Effector memory CD4-positive, alpha-beta T cell (primary cell): ENCODE data around the gene DHRS11.

Experiments used
- DNase-seq, 3 donors: peaks; one replicate each; pipeline ENCODE4 v3.0.0-alpha.2; 2020
- H3K27ac ChIP-seq: 2 replicates; pipeline ENCODE4 v1.7.0; 2013; ENCODE audit warnings: mild to moderate bottlenecking, low read length, moderate library complexity; ENCODE audit not compliant: insufficient read depth, poor library complexity, severe bottlenecking
- H3K27me3 ChIP-seq: replicated peaks from 2 replicates; pipeline ENCODE4 v1.7.0; 2013; ENCODE audit warnings: mild to moderate bottlenecking, low read length; ENCODE audit not compliant: insufficient read depth, control insufficient read depth, poor library complexity, severe bottlenecking
- H3K36me3 ChIP-seq: 2 replicates; pipeline ENCODE4 v1.7.0; 2013; ENCODE audit warnings: mild to moderate bottlenecking, low read length, moderate library complexity; ENCODE audit not compliant: control insufficient read depth, insufficient read depth
- H3K4me1 ChIP-seq: 2 replicates; pipeline ENCODE4 v1.7.0; 2013; ENCODE audit warnings: low read length, mild to moderate bottlenecking; ENCODE audit not compliant: control insufficient read depth, insufficient read depth, poor library complexity, severe bottlenecking
- H3K4me3 ChIP-seq: 2 replicates; pipeline ENCODE4 v1.7.0; 2013; ENCODE audit warnings: low read length, low read depth, mild to moderate bottlenecking; ENCODE audit not compliant: insufficient read depth, poor library complexity, severe bottlenecking
- H3K9me3 ChIP-seq: 2 replicates; pipeline ENCODE4 v1.7.0; 2013; ENCODE audit warnings: mild to moderate bottlenecking, low read length, moderate library complexity; ENCODE audit not compliant: control insufficient read depth

The DHRS11 gene

GRCh38 chr17:36612323-36612722, 20.6 kb downstream of the DHRS11 start:
- no peaks in the 10 kb centered on the region for H3K36me3 ChIP-seq
- no peak overlapping the region for H3K4me3 ChIP-seq
- no peaks in the 10 kb centered on the region for H3K9me3 ChIP-seq
- H3K4me1 ChIP-seq, result no peaks in the 10 kb centered on the region
- no peaks in the 10 kb centered on the region for H3K27me3 ChIP-seq
- no peak overlapping the region for H3K27ac ChIP-seq
- DNase-seq, result no peak

DNA sequence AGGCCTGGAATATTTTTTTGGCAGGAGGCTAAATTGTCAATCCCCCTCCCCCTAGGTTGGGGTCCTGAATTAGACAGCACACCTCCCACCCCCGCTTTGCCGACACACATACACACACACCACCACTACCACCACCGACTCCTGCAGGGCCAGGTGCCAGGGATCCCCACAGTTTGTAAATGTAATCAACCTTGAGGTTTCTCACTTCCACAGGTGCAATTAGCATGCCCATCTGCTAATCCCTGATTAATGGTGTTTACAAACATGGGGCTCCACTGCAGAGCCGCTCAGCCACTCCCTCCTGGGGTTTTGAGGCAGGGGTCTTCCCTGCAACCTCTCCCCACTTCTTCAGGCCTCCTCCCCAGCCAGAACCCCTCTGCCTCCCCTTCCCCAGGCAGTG, 21.5 kb downstream of the DHRS11 start:
- Histone ChIP-seq H3K36me3 (no peaks in the 10 kb centered on the region), H3K27me3 (no peaks in the 10 kb centered on the region), H3K4me1 (no peaks in the 10 kb centered on the region), H3K4me3 (no peak overlapping the region), H3K27ac (no peak overlapping the region), H3K9me3 (no peaks in the 10 kb centered on the region)
- no peak for DNase-seq

- Histone ChIP-seq H3K36me3 (no peaks in the 10 kb centered on the region), H3K4me1 (no peaks in the 10 kb centered on the region), H3K27me3 (no peaks in the 10 kb centered on the region), H3K9me3 (no peaks in the 10 kb centered on the region), H3K27ac (no peak overlapping the region), H3K4me3 (no peak overlapping the region)
- no peak for DNase-seq
Observed at GRCh38 chr17:36614081-36614480, 22.4 kb downstream of the DHRS11 start.

- Histone ChIP-seq H3K9me3 (no peaks in the 10 kb centered on the region), H3K36me3 (no peaks in the 10 kb centered on the region)
- DNase-seq, result no peak
Observed at GRCh38 chr17:36614933-36615332, 23.3 kb downstream of the DHRS11 start.

GRCh38 chr17:36616061-36617029, 24.7 kb downstream of the DHRS11 start:
- H3K36me3 ChIP-seq, result no peaks in the 10 kb centered on the region
- H3K9me3 ChIP-seq, result no peaks in the 10 kb centered on the region
- H3K4me3 ChIP-seq, result no peak overlapping the region
- no peak overlapping the region for H3K27ac ChIP-seq
- no peaks in the 10 kb centered on the region for H3K27me3 ChIP-seq
- H3K4me1 ChIP-seq, result no peaks in the 10 kb centered on the region
- no peak for DNase-seq

More at GRCh38 chr17:36614933-36615332, 23.3 kb downstream of the DHRS11 start:
- Histone ChIP-seq H3K27ac (no peak overlapping the region), H3K4me1 (no peaks in the 10 kb centered on the region), H3K27me3 (no peaks in the 10 kb centered on the region), H3K4me3 (no peak overlapping the region)

DNA sequence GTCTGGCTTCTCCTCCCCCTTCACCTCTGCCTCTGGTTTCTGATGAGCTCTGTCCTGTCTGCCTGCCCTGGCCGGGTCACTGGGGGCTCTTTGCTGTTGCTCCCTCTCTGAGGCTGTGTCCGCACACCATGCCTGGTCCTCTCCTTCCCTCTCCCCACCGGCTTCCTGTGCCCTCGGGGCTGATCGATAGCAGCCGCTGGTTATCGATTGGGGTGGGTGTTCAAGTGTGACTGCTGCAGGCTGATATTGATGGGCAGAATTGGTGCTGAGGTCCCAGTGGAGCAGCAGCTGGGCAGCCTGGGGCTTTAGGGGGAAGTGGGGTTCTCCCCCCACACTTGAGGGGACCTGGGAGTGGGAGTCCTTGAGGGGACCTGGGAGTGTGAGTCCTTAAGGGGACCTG, 26.1 kb downstream of the DHRS11 start:
- no peaks in the 10 kb centered on the region for H3K27me3 ChIP-seq
- no peak overlapping the region for H3K4me3 ChIP-seq
- no peak for DNase-seq
- no peak overlapping the region for H3K27ac ChIP-seq
- H3K36me3 ChIP-seq, result no peaks in the 10 kb centered on the region
- H3K4me1 ChIP-seq, result no peaks in the 10 kb centered on the region
- H3K9me3 ChIP-seq, result no peaks in the 10 kb centered on the region

DNA sequence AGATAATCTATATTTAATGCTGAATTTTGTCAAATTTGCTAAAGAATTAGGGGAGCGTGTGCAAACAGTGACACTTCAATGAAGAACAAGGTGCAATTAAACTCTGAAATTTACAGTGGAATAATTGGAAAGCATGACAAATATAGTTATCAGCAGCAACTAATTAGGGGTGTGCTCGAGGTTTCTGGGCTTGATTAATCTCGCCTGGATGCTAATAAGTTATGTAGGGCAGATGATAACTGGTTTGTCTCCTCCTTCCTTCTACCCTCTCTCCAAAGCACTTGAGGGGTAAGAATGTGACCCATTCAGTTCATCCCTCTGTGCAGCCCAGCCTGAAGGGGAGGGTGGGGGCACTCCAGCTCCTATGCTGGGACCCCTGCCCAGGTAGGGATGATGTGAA, 31.6 kb downstream of the DHRS11 start:
- Histone ChIP-seq H3K9me3 (no peaks in the 10 kb centered on the region), H3K4me3 (no peak overlapping the region), H3K36me3 (no peaks in the 10 kb centered on the region), H3K4me1 (no peaks in the 10 kb centered on the region), H3K27ac (no peak overlapping the region), H3K27me3 (no peaks in the 10 kb centered on the region)
- DNase-seq, result no peak

DNA sequence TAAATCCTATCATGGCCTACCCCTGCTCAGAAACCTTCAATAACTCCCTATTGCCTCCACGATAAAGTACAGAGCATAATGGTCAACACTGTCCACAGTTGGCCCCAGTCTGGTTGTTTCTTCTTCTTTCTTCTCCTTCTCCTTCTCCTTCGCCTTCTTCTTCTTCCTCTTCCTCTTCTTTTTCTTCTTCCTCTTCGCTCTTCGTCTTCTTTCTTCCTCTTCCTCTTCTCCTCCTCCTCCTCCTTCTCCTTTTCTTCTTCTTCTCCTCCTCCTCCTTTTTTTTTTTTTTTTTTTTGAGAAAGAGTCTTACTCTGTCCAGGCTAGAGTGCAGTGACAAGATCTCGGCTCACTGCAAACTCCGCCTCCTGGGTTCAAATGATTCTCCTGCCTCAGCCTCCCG, 33.5 kb downstream of the DHRS11 start:
- DNase-seq, result no peak
- H3K36me3 ChIP-seq, result no peaks in the 10 kb centered on the region
- no peak overlapping the region for H3K27ac ChIP-seq
- H3K4me3 ChIP-seq, result no peak overlapping the region
- no peaks in the 10 kb centered on the region for H3K9me3 ChIP-seq
- no peaks in the 10 kb centered on the region for H3K4me1 ChIP-seq
- no peaks in the 10 kb centered on the region for H3K27me3 ChIP-seq

GRCh38 chr17:36627101-36627500, 35.4 kb downstream of the DHRS11 start:
- no peaks in the 10 kb centered on the region for H3K27me3 ChIP-seq
- no peaks in the 10 kb centered on the region for H3K4me1 ChIP-seq
- no peaks in the 10 kb centered on the region for H3K36me3 ChIP-seq
- no peak overlapping the region for H3K27ac ChIP-seq
- DNase-seq, result no peak
- H3K9me3 ChIP-seq, result no peaks in the 10 kb centered on the region
- H3K4me3 ChIP-seq, result no peak overlapping the region

- H3K9me3 ChIP-seq, result no peaks in the 10 kb centered on the region
- no peaks in the 10 kb centered on the region for H3K27me3 ChIP-seq
- no peak for DNase-seq
- no peaks in the 10 kb centered on the region for H3K4me1 ChIP-seq
- H3K4me3 ChIP-seq, result no peak overlapping the region
- H3K27ac ChIP-seq, result no peak overlapping the region
- no peaks in the 10 kb centered on the region for H3K36me3 ChIP-seq
Observed at GRCh38 chr17:36628576-36628975, 36.9 kb downstream of the DHRS11 start.
